GM12864 (cell line): ENCODE measurements around the gene PHKB.

Source experiments
- DNase-seq: peaks from one replicate; pipeline ENCODE4 v3.0.0-alpha.2; 2011; ENCODE audit warnings: low read depth
- H3K4me3 ChIP-seq: 2 replicates; pipeline ENCODE4 v1.5.1; 2011; ENCODE audit warnings: mild to moderate bottlenecking, low read depth, low read length, control low read depth
- CTCF ChIP-seq: IDR thresholded peaks from 2 replicates; pipeline ENCODE4 v1.5.1; 2011; ENCODE audit warnings: low read depth, mild to moderate bottlenecking, moderate library complexity, low read length, control low read depth, inconsistent platforms; ENCODE audit errors: missing control alignments

The PHKB gene

DNA sequence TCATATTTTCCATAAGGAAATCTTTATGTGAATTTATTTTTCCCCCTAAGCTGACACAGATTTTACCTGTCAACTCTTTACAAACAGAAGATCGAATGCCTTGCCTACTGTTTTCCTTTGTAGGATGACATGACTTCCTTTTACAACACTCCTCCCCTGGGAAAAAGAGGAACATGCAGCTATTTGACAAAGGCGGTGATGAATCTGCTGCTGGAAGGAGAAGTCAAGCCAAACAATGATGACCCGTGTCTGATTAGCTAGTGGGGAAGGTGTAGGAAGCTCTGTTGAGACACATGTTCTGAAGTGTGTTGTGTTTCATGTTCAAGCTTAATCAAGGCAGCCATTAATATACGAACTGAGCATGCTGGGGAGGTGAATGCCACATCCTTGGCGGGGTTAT, 238.0 kb downstream of the PHKB start:
- TF ChIP-seq CTCF = no peak
- H3K4me3 ChIP-seq = no peak overlapping the region
- no peak for DNase-seq

GRCh38 chr16:47700857-47701587, 239.9 kb downstream of the PHKB start:
- H3K4me3 ChIP-seq = no peak overlapping the region
- TF ChIP-seq CTCF = no peak
- no peak for DNase-seq

GRCh38 chr16:47705266-47705665, 244.1 kb downstream of the PHKB start:
- no peak for DNase-seq
- no peak for TF ChIP-seq CTCF
- no peak overlapping the region for H3K4me3 ChIP-seq

DNA sequence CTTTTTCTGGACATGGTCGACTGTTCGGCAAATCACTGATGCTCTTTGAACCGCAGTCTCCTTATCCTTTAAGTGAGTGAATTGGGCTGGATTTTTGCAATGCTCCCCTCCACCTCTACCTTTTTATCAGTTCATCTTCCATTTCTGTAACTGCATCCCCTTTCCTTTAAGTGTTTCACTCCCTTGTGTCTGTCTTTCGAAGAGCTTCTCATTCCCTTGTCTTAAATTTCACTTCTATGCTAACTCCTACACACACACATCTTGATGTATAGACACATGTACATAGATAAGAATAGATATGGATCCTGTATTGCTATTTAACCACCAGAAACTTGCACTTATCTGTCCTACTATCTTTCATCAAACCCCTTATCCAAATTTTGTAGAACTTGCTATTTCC, 250.7 kb downstream of the PHKB start:
- TF ChIP-seq CTCF = no peak
- DNase-seq = no peak
- H3K4me3 ChIP-seq = no peak overlapping the region

DNA sequence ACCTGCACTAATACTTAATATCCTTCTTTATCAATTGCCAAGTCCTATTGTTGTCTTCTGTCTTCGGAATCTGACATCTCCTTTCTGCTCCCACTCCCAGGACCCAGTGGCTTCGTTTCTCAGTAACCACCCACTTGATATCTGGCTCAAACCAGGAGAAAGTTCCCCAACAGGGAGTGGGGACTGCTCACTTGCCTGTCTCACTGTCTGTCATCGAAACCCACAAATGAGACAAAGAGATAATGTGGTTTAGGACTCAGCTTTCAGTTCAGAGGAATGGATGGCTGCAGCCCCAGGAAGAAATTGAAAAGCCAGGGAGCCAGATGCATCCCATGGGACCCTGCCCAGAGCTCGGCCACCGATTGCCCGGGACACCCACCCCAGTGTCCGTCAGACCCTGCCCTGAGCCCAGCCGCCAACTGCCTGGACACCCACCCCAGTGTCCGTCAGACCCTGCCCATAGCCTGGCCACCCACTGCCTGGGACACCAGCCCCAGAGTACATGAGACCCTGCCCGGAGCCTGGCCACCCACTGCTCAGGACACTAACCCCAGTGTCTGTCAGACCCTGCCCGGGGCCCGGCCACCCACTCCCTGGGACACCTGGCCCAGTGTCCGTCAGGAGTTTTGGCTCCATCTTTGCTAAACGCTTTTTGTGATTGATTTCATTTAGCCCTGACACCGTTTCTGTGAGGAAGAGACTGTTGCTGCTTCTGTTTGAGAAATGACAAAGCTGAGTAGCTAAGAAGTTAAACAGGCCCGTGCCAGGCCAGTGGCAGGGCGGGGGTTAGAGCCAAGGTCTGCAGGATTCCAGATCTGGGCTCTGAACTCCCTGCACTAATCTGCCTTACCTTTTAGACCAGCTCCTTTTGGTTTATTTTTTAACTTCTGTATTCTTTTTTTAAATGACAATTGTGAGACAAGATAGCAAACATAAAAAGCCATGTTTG, 251.4 kb downstream of the PHKB start:
- no peak for TF ChIP-seq CTCF
- no peak overlapping the region for H3K4me3 ChIP-seq
- DNase-seq = no peak

DNA sequence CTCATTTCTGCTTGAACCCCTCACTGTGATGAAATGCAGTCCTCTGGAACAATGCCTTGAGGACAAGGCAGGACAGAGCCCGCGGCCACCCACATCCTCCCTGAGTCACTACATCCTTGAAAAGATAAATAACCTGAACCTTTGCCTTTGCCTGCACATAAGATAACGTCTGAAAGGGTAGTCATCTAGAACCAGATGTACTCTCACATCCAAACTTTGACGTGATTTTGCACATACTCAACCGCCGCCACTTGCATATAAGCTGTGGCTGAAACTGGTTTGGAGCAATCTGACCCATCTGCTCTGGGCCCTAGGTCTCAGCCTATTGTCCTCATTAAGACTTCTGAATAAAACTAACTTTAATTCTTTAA, 252.1 kb downstream of the PHKB start:
- peak; percentile 15 for DNase-seq
- no peak for TF ChIP-seq CTCF

More for the DNA sequence above, 252.1 kb downstream of the PHKB start:
- H3K4me3 ChIP-seq = no peak overlapping the region
